ENCODE measurements around the gene SORCS2.

DNA sequence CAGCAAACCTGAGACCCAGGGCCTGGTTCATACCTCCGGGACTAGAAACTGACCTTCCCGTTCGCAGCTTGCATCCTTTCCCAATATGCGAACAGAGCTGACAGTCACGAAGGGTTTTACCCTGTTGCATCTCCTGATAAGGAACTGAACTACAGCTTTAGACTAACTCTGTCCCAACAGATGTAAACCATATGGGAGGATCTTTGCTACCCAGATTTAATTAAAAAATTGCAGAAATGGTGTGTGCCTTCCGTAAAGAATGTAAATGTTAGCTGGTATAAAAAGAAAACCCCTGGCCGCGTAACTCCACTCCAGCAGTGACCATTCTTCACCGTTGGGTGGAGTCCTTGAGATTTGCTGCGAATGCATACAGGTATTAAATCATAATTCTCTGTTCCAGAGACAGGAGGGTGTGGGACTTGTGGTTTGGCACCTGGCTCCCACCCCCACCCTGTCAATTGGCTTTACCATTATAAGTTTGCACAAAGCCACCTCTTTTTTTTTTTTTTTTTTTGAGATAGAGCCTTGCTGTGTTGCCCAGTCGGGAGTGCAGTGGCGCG lies 40.6 kb upstream of the SORCS2 start:
- TF ChIP-seq CTCF (IDR thresholded peaks at IDR 0.05) (peak in 4 of 6 experiments; percentile 9 to 54 (median 42)), POLR2A (IDR thresholded peaks at IDR 0.05) (no peak)

Measured in Peyer's patch (tissue), 4 donors.